Measurements from ENCODE around the gene SLC13A4. TPM values are rescaled to one million over a fixed set of nuclear protein-coding genes. Genes with fewer than 3 reads are reported as not detected.
"Not testable (repeated sequence)": the region's sequence is repeated elsewhere in the genome, so short reads cannot be mapped to it uniquely, and the experiment has no call there.

Gene SLC13A4
- total and polyA plus RNA-seq, 2 experiments from 2014 or later = 0.13 to 0.93 TPM

DNA sequence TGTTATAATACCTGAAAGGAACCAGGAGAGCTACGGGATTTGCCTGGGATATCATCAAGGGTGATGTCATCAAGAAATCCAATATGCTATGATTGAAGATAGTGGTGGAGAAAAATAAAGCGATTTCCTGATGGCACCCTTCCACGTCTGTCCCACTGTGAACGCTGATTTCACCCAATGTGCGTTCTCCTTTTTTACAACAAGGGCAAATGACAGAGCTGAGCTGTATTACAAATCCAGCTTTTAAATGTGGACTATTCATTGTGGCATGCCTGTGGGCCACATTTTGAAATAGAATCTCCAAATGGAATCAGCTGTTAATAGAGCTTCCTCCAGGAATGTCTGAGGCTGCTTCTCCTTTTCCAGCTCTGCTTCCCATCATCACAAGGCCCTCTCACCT lies 23.3 kb downstream of the SLC13A4 start:
- Histone ChIP-seq H2AFZ (no peak overlapping the region), H3K9me3 (ENCODE audit: low read depth) (no peaks in the 10 kb centered on the region), H3K4me3 (no peak overlapping the region), H3K27me3 (no peaks in the 10 kb centered on the region), H3K79me2 (no peaks in the 10 kb centered on the region), H3K36me3 (replicated peaks; ENCODE audit: insufficient read depth, low read depth) (no peaks in the 10 kb centered on the region), H3K27ac (no peak overlapping the region), H4K20me1 (ENCODE audit: insufficient read depth, poor library complexity, severe bottlenecking) (no peaks in the 10 kb centered on the region), H3K4me1 (ENCODE audit: insufficient read depth) (no peaks in the 10 kb centered on the region), H3K9me2 (replicated peaks; ENCODE audit: insufficient read depth) (no peaks in the 10 kb centered on the region), H3K4me2 (no peak overlapping the region)
- 82% methylated on average over 5 of the region's 5 CpGs for WGBS (ENCODE audit: low lambda C conversion rate, missing lambda C conversion rate)
- no peak for DNase-seq (ENCODE audit: low spot score)
- no peak for TF ChIP-seq EZH2phosphoT487 (IDR thresholded peaks at IDR 0.05; ENCODE audit: low read depth, severe bottlenecking, unreplicated experiment)

DNA sequence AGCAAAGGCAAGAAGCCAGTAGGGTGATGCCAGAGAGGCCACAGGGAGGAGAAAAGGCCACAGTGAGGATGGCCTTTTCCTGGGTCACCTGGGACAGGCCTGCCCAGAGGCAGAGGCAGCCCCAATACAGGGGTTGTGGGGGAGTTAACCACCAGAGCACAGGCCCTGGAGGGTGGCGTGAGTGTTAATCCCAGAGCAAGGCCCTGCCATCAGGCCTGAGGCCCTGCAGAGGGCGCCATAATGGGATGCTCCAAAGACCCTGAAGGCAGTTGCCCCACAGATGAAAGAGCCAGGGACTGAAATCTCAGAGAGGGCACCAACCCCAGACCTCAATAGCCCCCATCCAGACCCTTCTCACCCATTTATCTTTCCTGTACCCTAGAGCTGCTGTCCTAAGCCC lies 23.9 kb downstream of the SLC13A4 start:
- no peak overlapping the region for H2AFZ ChIP-seq
- H3K9me3 ChIP-seq (ENCODE audit: low read depth) = no peaks in the 10 kb centered on the region
- DNase-seq (ENCODE audit: low spot score) = no peak
- H3K4me1 ChIP-seq (ENCODE audit: insufficient read depth) = no peaks in the 10 kb centered on the region
- no peak overlapping the region for H3K4me3 ChIP-seq
- H3K4me2 ChIP-seq = no peak overlapping the region
- TF ChIP-seq EZH2 (IDR thresholded peaks at IDR 0.05; ENCODE audit: borderline replicate concordance) = no peak
- TF ChIP-seq, protein P1, sequence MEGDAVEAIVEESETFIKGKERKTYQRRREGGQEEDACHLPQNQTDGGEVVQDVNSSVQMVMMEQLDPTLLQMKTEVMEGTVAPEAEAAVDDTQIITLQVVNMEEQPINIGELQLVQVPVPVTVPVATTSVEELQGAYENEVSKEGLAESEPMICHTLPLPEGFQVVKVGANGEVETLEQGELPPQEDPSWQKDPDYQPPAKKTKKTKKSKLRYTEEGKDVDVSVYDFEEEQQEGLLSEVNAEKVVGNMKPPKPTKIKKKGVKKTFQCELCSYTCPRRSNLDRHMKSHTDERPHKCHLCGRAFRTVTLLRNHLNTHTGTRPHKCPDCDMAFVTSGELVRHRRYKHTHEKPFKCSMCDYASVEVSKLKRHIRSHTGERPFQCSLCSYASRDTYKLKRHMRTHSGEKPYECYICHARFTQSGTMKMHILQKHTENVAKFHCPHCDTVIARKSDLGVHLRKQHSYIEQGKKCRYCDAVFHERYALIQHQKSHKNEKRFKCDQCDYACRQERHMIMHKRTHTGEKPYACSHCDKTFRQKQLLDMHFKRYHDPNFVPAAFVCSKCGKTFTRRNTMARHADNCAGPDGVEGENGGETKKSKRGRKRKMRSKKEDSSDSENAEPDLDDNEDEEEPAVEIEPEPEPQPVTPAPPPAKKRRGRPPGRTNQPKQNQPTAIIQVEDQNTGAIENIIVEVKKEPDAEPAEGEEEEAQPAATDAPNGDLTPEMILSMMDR (IDR thresholded peaks at IDR 0.05; ENCODE audit: poor library complexity) = no peak
- TF ChIP-seq EZH2phosphoT487 (IDR thresholded peaks at IDR 0.05; ENCODE audit: low read depth, severe bottlenecking, unreplicated experiment) = no peak
- H3K27ac ChIP-seq = no peak overlapping the region
- no peaks in the 10 kb centered on the region for H3K36me3 ChIP-seq (replicated peaks; ENCODE audit: insufficient read depth, low read depth)
- no peaks in the 10 kb centered on the region for H3K79me2 ChIP-seq
- H3K9me2 ChIP-seq (replicated peaks; ENCODE audit: insufficient read depth) = no peaks in the 10 kb centered on the region
- no peaks in the 10 kb centered on the region for H4K20me1 ChIP-seq (ENCODE audit: insufficient read depth, poor library complexity, severe bottlenecking)
- 66% methylated on average over 2 of the region's 2 CpGs for WGBS (ENCODE audit: low lambda C conversion rate, missing lambda C conversion rate)
- no peaks in the 10 kb centered on the region for H3K27me3 ChIP-seq

DNA sequence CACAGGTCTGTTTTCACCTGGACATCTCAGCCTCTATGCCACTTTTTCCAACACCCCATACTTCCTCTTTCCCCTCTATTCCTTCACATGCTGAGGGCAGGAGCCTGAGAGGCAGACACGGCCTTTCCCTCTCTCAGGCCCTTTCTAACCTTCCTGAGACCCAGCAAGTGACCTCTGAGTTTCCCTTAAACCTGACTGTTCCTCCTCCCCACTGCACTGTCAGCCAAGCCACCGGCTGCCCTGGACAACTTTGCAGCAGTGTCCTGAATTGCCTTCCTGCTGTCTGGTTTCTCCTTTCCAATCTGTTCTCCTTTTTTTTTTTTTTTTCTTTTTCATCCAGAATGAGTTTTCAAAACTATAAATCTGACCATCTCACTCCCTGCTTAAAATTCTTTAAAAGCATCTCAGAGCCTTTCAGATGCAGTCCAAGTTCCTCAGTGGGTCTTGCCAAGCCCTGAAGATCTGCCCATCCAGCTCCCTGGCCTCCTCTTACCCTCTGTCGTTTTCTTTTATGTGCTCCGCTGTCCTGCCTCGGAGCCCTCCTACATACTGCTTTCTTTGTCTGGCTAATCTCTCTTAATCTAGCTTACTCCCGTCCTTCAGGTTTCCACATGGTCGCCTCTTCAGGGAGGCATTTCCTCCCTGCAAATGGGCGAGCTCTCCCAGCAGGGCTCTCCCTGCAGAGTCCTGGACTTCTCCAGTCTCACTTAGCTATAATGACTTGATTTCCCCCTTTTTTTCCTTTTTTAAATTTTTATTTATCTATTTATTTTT lies 30.5 kb downstream of the SLC13A4 start:
- no peaks in the 10 kb centered on the region for H3K9me2 ChIP-seq (replicated peaks; ENCODE audit: insufficient read depth)
- H3K9me3 ChIP-seq (ENCODE audit: low read depth) = no peaks in the 10 kb centered on the region
- WGBS (ENCODE audit: low lambda C conversion rate, missing lambda C conversion rate) = 47% methylated on average over 8 of the region's 8 CpGs
- no peaks in the 10 kb centered on the region for H3K4me1 ChIP-seq (ENCODE audit: insufficient read depth)
- H3K4me3 ChIP-seq = no peak overlapping the region
- no peak for DNase-seq (ENCODE audit: low spot score)
- no peaks in the 10 kb centered on the region for H3K36me3 ChIP-seq (replicated peaks; ENCODE audit: insufficient read depth, low read depth)
- TF ChIP-seq EZH2phosphoT487 (IDR thresholded peaks at IDR 0.05; ENCODE audit: low read depth, severe bottlenecking, unreplicated experiment) = no peak
- TF ChIP-seq EZH2 (IDR thresholded peaks at IDR 0.05; ENCODE audit: borderline replicate concordance) = no peak
- TF ChIP-seq, protein P1 (IDR thresholded peaks at IDR 0.05; ENCODE audit: poor library complexity) = no peak
- no peak overlapping the region for H3K27ac ChIP-seq
- no peaks in the 10 kb centered on the region for H4K20me1 ChIP-seq (ENCODE audit: insufficient read depth, poor library complexity, severe bottlenecking)
- no peaks in the 10 kb centered on the region for H3K79me2 ChIP-seq
- no peak overlapping the region for H3K4me2 ChIP-seq
- H3K27me3 ChIP-seq = no peaks in the 10 kb centered on the region
- no peak overlapping the region for H2AFZ ChIP-seq

DNA sequence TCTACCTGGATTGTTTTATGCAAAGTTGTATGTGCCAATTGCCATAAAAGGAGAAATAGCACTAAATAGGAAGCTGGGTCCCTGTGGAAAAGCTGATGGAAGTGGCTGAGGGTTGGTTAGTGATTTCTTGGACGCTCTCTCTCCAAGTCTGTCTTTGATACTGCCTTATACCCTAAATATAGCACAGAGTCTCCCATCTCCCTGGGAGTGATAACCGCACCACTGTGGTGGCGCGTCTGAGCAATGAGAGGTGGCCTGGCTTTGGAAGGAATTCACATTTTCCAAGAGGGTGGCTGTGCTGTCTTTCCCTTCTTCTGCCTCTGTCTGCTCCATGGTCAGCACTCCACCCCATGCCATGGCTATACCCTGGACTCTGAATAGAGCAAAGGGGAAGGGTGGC lies 34.4 kb downstream of the SLC13A4 start:
- Histone ChIP-seq H3K9me3 (ENCODE audit: low read depth) (no peaks in the 10 kb centered on the region), H3K9me2 (replicated peaks; ENCODE audit: insufficient read depth) (no peaks in the 10 kb centered on the region), H3K4me1 (ENCODE audit: insufficient read depth) (no peaks in the 10 kb centered on the region), H2AFZ (no peak overlapping the region), H3K36me3 (replicated peaks; ENCODE audit: insufficient read depth, low read depth) (no peaks in the 10 kb centered on the region), H4K20me1 (ENCODE audit: insufficient read depth, poor library complexity, severe bottlenecking) (no peaks in the 10 kb centered on the region), H3K27me3 (no peaks in the 10 kb centered on the region), H3K4me3 (no peak overlapping the region), H3K4me2 (no peak overlapping the region), H3K27ac (no peak overlapping the region), H3K79me2 (no peaks in the 10 kb centered on the region)
- TF ChIP-seq, protein P1 (IDR thresholded peaks at IDR 0.05; ENCODE audit: poor library complexity) = no peak
- TF ChIP-seq EZH2 (IDR thresholded peaks at IDR 0.05; ENCODE audit: borderline replicate concordance) (no peak), EZH2phosphoT487 (IDR thresholded peaks at IDR 0.05; ENCODE audit: low read depth, severe bottlenecking, unreplicated experiment) (no peak)
- DNase-seq (ENCODE audit: low spot score) = no peak
- WGBS (ENCODE audit: low lambda C conversion rate, missing lambda C conversion rate) = 100% methylated on average over 4 of the region's 4 CpGs

DNA sequence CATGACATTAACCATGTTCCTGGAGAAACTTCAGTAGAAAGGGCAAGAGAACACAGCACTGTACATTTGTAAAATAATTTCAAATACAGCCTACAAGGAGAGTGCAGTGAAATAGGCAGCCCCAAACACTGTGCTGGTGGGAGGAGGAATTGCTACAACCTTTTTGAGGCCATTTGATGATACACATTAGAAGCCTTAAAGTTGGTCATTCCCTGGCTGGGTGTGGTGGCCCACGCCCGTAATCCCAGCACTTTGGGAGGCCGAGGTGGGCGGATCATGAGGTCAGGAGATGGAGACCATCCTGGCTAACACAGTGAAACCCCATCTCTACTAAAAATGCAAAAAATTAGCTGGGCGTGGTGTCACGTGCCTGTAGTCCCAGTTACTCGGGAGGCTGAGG lies 35.4 kb downstream of the SLC13A4 start:
- H3K4me1 ChIP-seq (ENCODE audit: insufficient read depth); H2AFZ ChIP-seq; H3K9me3 ChIP-seq (ENCODE audit: low read depth); H3K27ac ChIP-seq; H3K4me3 ChIP-seq; H3K9me2 ChIP-seq (replicated peaks; ENCODE audit: insufficient read depth); H3K79me2 ChIP-seq; H3K36me3 ChIP-seq (replicated peaks; ENCODE audit: insufficient read depth, low read depth); H3K27me3 ChIP-seq; H4K20me1 ChIP-seq (ENCODE audit: insufficient read depth, poor library complexity, severe bottlenecking); H3K4me2 ChIP-seq; DNase-seq (ENCODE audit: low spot score): not testable (repeated sequence)
- WGBS (ENCODE audit: low lambda C conversion rate, missing lambda C conversion rate) = 97% methylated on average over 7 of the region's 7 CpGs
